ENCODE results near the gene DENND4A. TPM values are rescaled to one million over a fixed set of nuclear protein-coding genes. Genes with fewer than 3 reads are reported as not detected.

DENND4A gene
- total and polyA plus RNA-seq, 4 donors, result 3.3 to 41.3 (median 18.1) TPM

DNA sequence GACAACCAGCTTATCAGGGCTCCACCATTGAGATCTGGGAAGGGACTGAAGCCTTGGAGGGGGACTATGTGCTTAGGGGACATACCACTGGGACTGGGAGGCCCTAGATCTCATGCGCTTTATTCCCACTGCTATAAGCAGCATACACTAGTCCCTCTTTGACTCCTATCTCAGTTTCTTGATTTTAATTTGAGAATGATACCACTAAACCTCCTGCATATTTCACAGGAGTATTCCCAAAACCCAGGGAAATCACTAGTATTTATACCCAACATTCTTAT, 141.1 kb downstream of the DENND4A start:
- Histone ChIP-seq H3K9me3 (ENCODE audit: control insufficient read depth, low read length) (no peaks in the 10 kb centered on the region), H3K4me1 (ENCODE audit: control insufficient read depth in 1 of 2, insufficient read depth in 2 of 2, low read length in 2 of 2) (no peaks in the 10 kb centered on the region), H3K4me3 (ENCODE audit: low read length in 2 of 2) (no peak overlapping the region), H3K36me3 (ENCODE audit: control insufficient read depth in 1 of 2, insufficient read depth in 2 of 2, low read length in 1 of 2) (no peaks in the 10 kb centered on the region), H3K27ac (ENCODE audit: low read depth in 1 of 2, low read length in 2 of 2) (no peak overlapping the region), H3K27me3 (ENCODE audit: control insufficient read depth in 1 of 2, insufficient read depth in 2 of 2, low read length in 1 of 2) (no peaks in the 10 kb centered on the region)
- intact Hi-C loops (cut with DNase I), result no loop called here
- WGBS, 2 donors, result 97 to 100% methylated on average over 1 of the region's 1 CpG
- ATAC-seq (ENCODE audit: low FRiP score), result no peak
- DNase-seq, result no peak

GRCh38 chr15:65650312-65651041, 141.6 kb downstream of the DENND4A start:
- Histone ChIP-seq H3K27me3 (ENCODE audit: control insufficient read depth in 1 of 2, insufficient read depth in 2 of 2, low read length in 1 of 2) (no peaks in the 10 kb centered on the region), H3K27ac (ENCODE audit: low read depth in 1 of 2, low read length in 2 of 2) (no peak overlapping the region), H3K9me3 (ENCODE audit: control insufficient read depth, low read length) (no peaks in the 10 kb centered on the region), H3K4me3 (ENCODE audit: low read length in 2 of 2) (no peak overlapping the region), H3K4me1 (ENCODE audit: control insufficient read depth in 1 of 2, insufficient read depth in 2 of 2, low read length in 2 of 2) (no peaks in the 10 kb centered on the region), H3K36me3 (ENCODE audit: control insufficient read depth in 1 of 2, insufficient read depth in 2 of 2, low read length in 1 of 2) (no peaks in the 10 kb centered on the region)
- DNase-seq (no peak), ATAC-seq (ENCODE audit: low FRiP score) (no peak)
- 94 to 97% methylated on average over 11 to 12 of the region's 12 CpGs for WGBS, 2 donors
- intact Hi-C loops (cut with DNase I), result no loop called here

DNA sequence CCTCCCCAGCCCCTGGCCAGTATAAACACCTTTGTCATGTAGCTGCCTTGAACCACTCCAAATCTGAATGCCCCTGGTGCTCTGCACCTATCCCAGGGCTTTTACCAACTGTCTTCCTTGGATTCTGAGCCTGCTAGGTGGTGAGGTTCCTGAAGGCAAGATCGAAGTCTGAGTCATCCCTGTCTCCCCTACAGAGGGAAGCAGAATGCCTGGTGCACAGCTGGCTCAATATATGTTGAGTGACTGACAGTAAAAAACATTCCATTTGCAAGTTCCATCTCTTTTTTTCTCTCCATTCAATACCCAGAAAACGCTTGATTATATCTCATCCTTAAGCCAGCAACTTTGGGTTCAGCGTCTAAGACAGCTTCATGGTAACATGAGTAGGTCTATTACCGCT, 145.6 kb downstream of the DENND4A start:
- H3K4me1 ChIP-seq (ENCODE audit: control insufficient read depth in 1 of 2, insufficient read depth in 2 of 2, low read length in 2 of 2), result no peaks in the 10 kb centered on the region
- ATAC-seq (ENCODE audit: low FRiP score) (no peak), DNase-seq (no peak)
- H3K27ac ChIP-seq (ENCODE audit: low read depth in 1 of 2, low read length in 2 of 2), result no peak overlapping the region
- H3K9me3 ChIP-seq (ENCODE audit: control insufficient read depth, low read length), result no peaks in the 10 kb centered on the region
- H3K4me3 ChIP-seq (ENCODE audit: low read length in 2 of 2), result no peak overlapping the region
- H3K27me3 ChIP-seq (ENCODE audit: control insufficient read depth in 1 of 2, insufficient read depth in 2 of 2, low read length in 1 of 2), result no peaks in the 10 kb centered on the region
- intact Hi-C loops (cut with DNase I), result loop anchor here in 1 of 2 donors (10.0 kb wide), 1 partner anchor 208 kb away; no protein-coding TSS in a partner anchor
- H3K36me3 ChIP-seq (ENCODE audit: control insufficient read depth in 1 of 2, insufficient read depth in 2 of 2, low read length in 1 of 2), result no peaks in the 10 kb centered on the region
- WGBS, 2 donors, result 93 to 95% methylated on average over 4 of the region's 4 CpGs

GRCh38 chr15:65645392-65645791, 146.7 kb downstream of the DENND4A start:
- WGBS, 2 donors, result 89 to 91% methylated on average over 4 of the region's 4 CpGs
- H3K27me3 ChIP-seq (ENCODE audit: control insufficient read depth in 1 of 2, insufficient read depth in 2 of 2, low read length in 1 of 2), result no peaks in the 10 kb centered on the region
- H3K27ac ChIP-seq (ENCODE audit: low read depth in 1 of 2, low read length in 2 of 2), result no peak overlapping the region
- DNase-seq (no peak), ATAC-seq (ENCODE audit: low FRiP score) (no peak)
- no peaks in the 10 kb centered on the region for H3K9me3 ChIP-seq (ENCODE audit: control insufficient read depth, low read length)
- no peak overlapping the region for H3K4me3 ChIP-seq (ENCODE audit: low read length in 2 of 2)
- no peaks in the 10 kb centered on the region for H3K4me1 ChIP-seq (ENCODE audit: control insufficient read depth in 1 of 2, insufficient read depth in 2 of 2, low read length in 2 of 2)
- H3K36me3 ChIP-seq (ENCODE audit: control insufficient read depth in 1 of 2, insufficient read depth in 2 of 2, low read length in 1 of 2), result no peaks in the 10 kb centered on the region
- intact Hi-C loops (cut with DNase I), result loop anchor here in 1 of 2 donors (10.0 kb wide), 1 partner anchor 209 kb away; no protein-coding TSS in a partner anchor

DNA sequence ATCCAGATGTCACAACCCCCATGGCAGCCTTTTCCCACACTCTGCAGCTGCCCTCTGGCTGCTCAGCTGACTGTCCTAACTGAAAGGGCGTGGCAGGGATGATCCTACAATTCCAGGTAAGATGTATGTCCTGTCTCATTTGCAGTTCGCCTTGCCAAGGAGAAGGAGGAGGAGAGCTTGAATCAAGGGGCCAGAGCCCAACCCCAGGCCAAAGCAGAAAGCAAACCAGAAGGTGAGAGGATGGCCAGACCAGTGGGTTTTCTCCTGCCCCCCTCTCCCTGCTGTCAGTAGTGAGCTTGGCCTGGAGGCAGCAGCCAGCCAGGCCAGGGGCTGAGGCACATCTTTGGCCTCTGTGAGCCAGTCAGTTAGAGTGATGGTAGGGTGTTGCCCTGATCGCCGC, 147.8 kb downstream of the DENND4A start:
- H3K36me3 ChIP-seq (ENCODE audit: control insufficient read depth in 1 of 2, insufficient read depth in 2 of 2, low read length in 1 of 2), result no peaks in the 10 kb centered on the region
- WGBS, 2 donors, result 94 to 97% methylated on average over 4 of the region's 4 CpGs
- H3K9me3 ChIP-seq (ENCODE audit: control insufficient read depth, low read length), result no peaks in the 10 kb centered on the region
- no peak overlapping the region for H3K4me3 ChIP-seq (ENCODE audit: low read length in 2 of 2)
- H3K27ac ChIP-seq (ENCODE audit: low read depth in 1 of 2, low read length in 2 of 2), result no peak overlapping the region
- no peak for ATAC-seq (ENCODE audit: low FRiP score)
- intact Hi-C loops (cut with DNase I), result loop anchor here in 1 of 2 donors (10.0 kb wide), 1 partner anchor 211 kb away; no protein-coding TSS in a partner anchor
- DNase-seq, result no peak
- no peaks in the 10 kb centered on the region for H3K4me1 ChIP-seq (ENCODE audit: control insufficient read depth in 1 of 2, insufficient read depth in 2 of 2, low read length in 2 of 2)
- H3K27me3 ChIP-seq (ENCODE audit: control insufficient read depth in 1 of 2, insufficient read depth in 2 of 2, low read length in 1 of 2), result no peaks in the 10 kb centered on the region

GRCh38 chr15:65642594-65642993, 149.5 kb downstream of the DENND4A start:
- Histone ChIP-seq H3K27me3 (ENCODE audit: control insufficient read depth in 1 of 2, insufficient read depth in 2 of 2, low read length in 1 of 2) (no peaks in the 10 kb centered on the region), H3K27ac (ENCODE audit: low read depth in 1 of 2, low read length in 2 of 2) (no peak overlapping the region), H3K4me3 (ENCODE audit: low read length in 2 of 2) (no peak overlapping the region), H3K9me3 (ENCODE audit: control insufficient read depth, low read length) (no peaks in the 10 kb centered on the region), H3K36me3 (ENCODE audit: control insufficient read depth in 1 of 2, insufficient read depth in 2 of 2, low read length in 1 of 2) (no peaks in the 10 kb centered on the region), H3K4me1 (ENCODE audit: control insufficient read depth in 1 of 2, insufficient read depth in 2 of 2, low read length in 2 of 2) (no peaks in the 10 kb centered on the region)
- DNase-seq (no peak), ATAC-seq (ENCODE audit: low FRiP score) (no peak)
- intact Hi-C loops (cut with DNase I), result loop anchor here in 1 of 2 donors (10.0 kb wide), 1 partner anchor 212 kb away; no protein-coding TSS in a partner anchor
- 81 to 84% methylated on average over 6 of the region's 6 CpGs for WGBS, 2 donors

- H3K36me3 ChIP-seq (ENCODE audit: control insufficient read depth in 1 of 2, insufficient read depth in 2 of 2, low read length in 1 of 2), result no peaks in the 10 kb centered on the region
- intact Hi-C loops (cut with DNase I), result loop anchor here in 1 of 2 donors (10.0 kb wide), 1 partner anchor 213 kb away; no protein-coding TSS in a partner anchor
- 49 to 61% methylated on average over 6 of the region's 6 CpGs for WGBS, 2 donors
- ATAC-seq (ENCODE audit: low FRiP score) (no peak), DNase-seq (no peak)
- no peaks in the 10 kb centered on the region for H3K4me1 ChIP-seq (ENCODE audit: control insufficient read depth in 1 of 2, insufficient read depth in 2 of 2, low read length in 2 of 2)
- no peaks in the 10 kb centered on the region for H3K27me3 ChIP-seq (ENCODE audit: control insufficient read depth in 1 of 2, insufficient read depth in 2 of 2, low read length in 1 of 2)
- H3K4me3 ChIP-seq (ENCODE audit: low read length in 2 of 2), result no peak overlapping the region
- no peak overlapping the region for H3K27ac ChIP-seq (ENCODE audit: low read depth in 1 of 2, low read length in 2 of 2)
- H3K9me3 ChIP-seq (ENCODE audit: control insufficient read depth, low read length), result no peaks in the 10 kb centered on the region
Observed at GRCh38 chr15:65641768-65642475, 150.2 kb downstream of the DENND4A start.

DNA sequence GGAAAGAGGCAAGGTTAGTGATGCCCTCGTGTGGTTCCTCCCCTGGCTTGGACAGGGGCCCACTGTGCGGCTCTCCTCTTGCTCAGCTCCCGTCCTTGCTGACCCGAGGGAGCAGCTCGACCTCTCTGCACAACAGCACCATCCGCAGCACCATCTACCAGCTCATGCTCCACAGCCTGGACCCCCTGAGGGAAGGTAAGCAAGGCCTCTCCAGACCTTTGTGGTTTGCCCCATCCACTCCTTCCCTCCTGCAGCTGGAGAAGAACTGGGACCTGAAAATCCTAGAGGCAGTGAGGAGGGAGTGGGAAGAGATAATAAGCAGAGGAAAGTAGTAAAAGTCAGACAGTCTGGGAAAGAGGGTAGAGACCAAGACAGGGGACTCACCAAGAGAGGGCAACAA, 152.6 kb downstream of the DENND4A start:
- Histone ChIP-seq H3K36me3 (ENCODE audit: control insufficient read depth in 1 of 2, insufficient read depth in 2 of 2, low read length in 1 of 2) (no peaks in the 10 kb centered on the region), H3K9me3 (ENCODE audit: control insufficient read depth, low read length) (no peaks in the 10 kb centered on the region), H3K27ac (ENCODE audit: low read depth in 1 of 2, low read length in 2 of 2) (no peak overlapping the region), H3K4me3 (ENCODE audit: low read length in 2 of 2) (no peak overlapping the region), H3K4me1 (ENCODE audit: control insufficient read depth in 1 of 2, insufficient read depth in 2 of 2, low read length in 2 of 2) (no peaks in the 10 kb centered on the region), H3K27me3 (ENCODE audit: control insufficient read depth in 1 of 2, insufficient read depth in 2 of 2, low read length in 1 of 2) (no peaks in the 10 kb centered on the region)
- no peak for DNase-seq
- intact Hi-C loops (cut with DNase I), result loop anchor here (5.0 to 10.0 kb wide), 3 partner anchors 225 to 648 kb away; partner anchors contain the start of gene RAB11A (in 1 of the 2)
- ATAC-seq (ENCODE audit: low FRiP score), result no peak
- WGBS, 2 donors, result 67 to 68% methylated on average over 6 of the region's 6 CpGs
